Vagina (tissue), 2 donors: ENCODE results near the gene LBX2. TPM values are rescaled to one million over a fixed set of nuclear protein-coding genes. Genes with fewer than 3 reads are reported as not detected.

Experiments
- DNase-seq, 2 donors: peaks; one replicate each; pipeline ENCODE4 v3.0.0-alpha.2; 2017; ENCODE audit errors: extremely low spot score in 2 of 2
- H3K27ac ChIP-seq: fragments of 200-600 bp; sonication (generic); one replicate; pipeline ENCODE4 v1.5.1; 2019
- H3K27me3 ChIP-seq: fragments of 200-600 bp; sonication (generic); one replicate; pipeline ENCODE4 v1.5.1; 2019
- H3K36me3 ChIP-seq, 2 donors: fragments of 200-600 bp; sonication (generic); one replicate each; pipeline ENCODE4 v1.5.1; 2017 to 2019
- H3K4me1 ChIP-seq: fragments of 200-600 bp; sonication (generic); one replicate; pipeline ENCODE4 v1.5.1; 2019
- H3K4me3 ChIP-seq, 2 donors: fragments of 200-600 bp; sonication (generic); 1 replicate in 1 of 2; 2 replicates in 1 of 2; pipeline ENCODE4 v1.5.1; 2016 to 2019
- H3K9me3 ChIP-seq: fragments of 200-600 bp; sonication (generic); one replicate; pipeline ENCODE4 v1.5.1; 2019
- CTCF ChIP-seq, 3 experiments: fragments of 450-650 bp in 2 of 3; fragments of 200-600 bp in 1 of 3; sonication (generic) in 1 of 3; IDR thresholded peaks; one replicate each; pipeline ENCODE4 v1.5.1; 2017 to 2019; ENCODE audit warnings: antibody characterized with exemption in 3 of 3, mild to moderate bottlenecking in 2 of 3, moderate library complexity in 2 of 3
- POLR2A ChIP-seq, 2 donors: fragments of 450-650 bp; IDR thresholded peaks; one replicate each; pipeline ENCODE4 v1.6.1; 2017; ENCODE audit warnings: antibody characterized with exemption in 2 of 2, mild to moderate bottlenecking in 2 of 2, moderate library complexity in 2 of 2
- POLR2AphosphoS5 ChIP-seq, 2 donors: sonication (generic); formaldehyde crosslinking; IDR thresholded peaks; one replicate each; pipeline ENCODE4 v1.9.0; 2017; ENCODE audit warnings: antibody characterized with exemption in 2 of 2, mild to moderate bottlenecking in 2 of 2, low read depth in 1 of 2; ENCODE audit not compliant: insufficient read depth in 1 of 2
- intact Hi-C: fragments of 100-400 bp; cut with DNase I; formaldehyde crosslinking; loops from one replicate; pipeline ENCODE4 v1.15.1; 2023
- total RNA-seq: library from RNA; depleted of rRNA; stranded (reverse); fragments of >200 nt; gene quantifications from one replicate; pipeline ENCODE4 v1.2.3, GENCODE V29; 2016

Gene LBX2
- total RNA-seq, 1 donor from 2014 or later: not detected

- TF ChIP-seq CTCF (IDR thresholded peaks at IDR 0.05): no peak
- TF ChIP-seq POLR2A (IDR thresholded peaks at IDR 0.05): no peak
- TF ChIP-seq POLR2AphosphoS5 (IDR thresholded peaks at IDR 0.05; ENCODE audit: insufficient read depth in 1 of 2, low read depth in 1 of 2): peak in 1 of 2 donors; percentile 51
- H3K4me3 ChIP-seq: peak overlapping the region; percentile 57 to 62
- no peaks in the 10 kb centered on the region for H3K9me3 ChIP-seq
- peaks cover 6% of the 10 kb centered on the region for H3K27me3 ChIP-seq
- H3K27ac ChIP-seq: peak overlapping the region; percentile 79
- peaks cover 0 to 21% of the 10 kb centered on the region in 2 donors for H3K36me3 ChIP-seq
- intact Hi-C loops: no loop called here
- DNase-seq: no peak
- peaks cover 65% of the 10 kb centered on the region for H3K4me1 ChIP-seq
Measured at GRCh38 chr2:74503506-74504475, 4.4 kb upstream of the LBX2 start.

- H3K36me3 ChIP-seq: peaks cover 0 to 21% of the 10 kb centered on the region in 2 donors
- H3K27ac ChIP-seq: peak overlapping the region; percentile 79
- peaks cover 67% of the 10 kb centered on the region for H3K4me1 ChIP-seq
- peaks cover 6% of the 10 kb centered on the region for H3K27me3 ChIP-seq
- intact Hi-C loops: no loop called here
- TF ChIP-seq CTCF (IDR thresholded peaks at IDR 0.05) (no peak), POLR2AphosphoS5 (IDR thresholded peaks at IDR 0.05; ENCODE audit: insufficient read depth in 1 of 2, low read depth in 1 of 2) (peak; percentile 67 to 72)
- DNase-seq: no peak
- no peaks in the 10 kb centered on the region for H3K9me3 ChIP-seq
- H3K4me3 ChIP-seq: peak overlapping the region; percentile 57 to 62
Measured at GRCh38 chr2:74502720-74503505, 3.5 kb upstream of the LBX2 start.

- DNase-seq: no peak
- H3K4me3 ChIP-seq: peak overlapping the region; percentile 57 to 62
Measured at GRCh38 chr2:74502147-74502719, 2.8 kb upstream of the LBX2 start.

GRCh38 chr2:74501335-74502071, 2.1 kb upstream of the LBX2 start:
- peaks cover 68% of the 10 kb centered on the region for H3K4me1 ChIP-seq
- H3K27me3 ChIP-seq: peaks cover 10% of the 10 kb centered on the region
- no peak overlapping the region for H3K4me3 ChIP-seq
- intact Hi-C loops: no loop called here
- no peaks in the 10 kb centered on the region for H3K9me3 ChIP-seq
- peaks cover 0 to 20% of the 10 kb centered on the region in 2 donors for H3K36me3 ChIP-seq
- TF ChIP-seq POLR2AphosphoS5 (IDR thresholded peaks at IDR 0.05; ENCODE audit: insufficient read depth in 1 of 2, low read depth in 1 of 2): no peak
- no peak for TF ChIP-seq POLR2A (IDR thresholded peaks at IDR 0.05)
- no peak for TF ChIP-seq CTCF (IDR thresholded peaks at IDR 0.05)
- H3K27ac ChIP-seq: no peak overlapping the region
- DNase-seq: no peak

More at GRCh38 chr2:74502147-74502719, 2.8 kb upstream of the LBX2 start:
- Histone ChIP-seq H3K36me3 (peaks cover 0 to 21% of the 10 kb centered on the region in 2 donors), H3K9me3 (no peaks in the 10 kb centered on the region), H3K4me1 (peaks cover 74% of the 10 kb centered on the region), H3K27me3 (peaks cover 7% of the 10 kb centered on the region), H3K27ac (peak overlapping the region; percentile 79)
- intact Hi-C loops: no loop called here
- TF ChIP-seq CTCF (IDR thresholded peaks at IDR 0.05) (no peak), POLR2AphosphoS5 (IDR thresholded peaks at IDR 0.05; ENCODE audit: insufficient read depth in 1 of 2, low read depth in 1 of 2) (no peak)
